ENCODE data around the gene PRSS12. TPM values are rescaled to one million over a fixed set of nuclear protein-coding genes. Genes with fewer than 3 reads are reported as not detected.

Gene PRSS12
- total RNA-seq, 1 experiment from 2014 or later, result 5.4 TPM

- H3T11ph ChIP-seq (ENCODE audit: low read length), result no peak overlapping the region
Measured at GRCh38 chr4:118369231-118369630, 16.4 kb upstream of the PRSS12 start.

More at GRCh38 chr4:118369231-118369630, 16.4 kb upstream of the PRSS12 start:
- TF ChIP-seq CTCF (conservative IDR thresholded peaks at IDR 0.05), result no peak
- Histone ChIP-seq H2BK12ac (ENCODE audit: insufficient read length, low read depth, low read length) (no peak overlapping the region), H3K9me3 (ENCODE audit: control insufficient read depth, low read depth, low read length) (no peaks in the 10 kb centered on the region), H3K79me1 (ENCODE audit: insufficient read depth, low read depth, low read length, poor library complexity, severe bottlenecking) (no peaks in the 10 kb centered on the region), H3K79me2 (ENCODE audit: insufficient read depth, low read length) (no peaks in the 10 kb centered on the region), H4K8ac (replicated peaks; ENCODE audit: insufficient read length, low read depth, low read length) (no peak overlapping the region), H2BK20ac (ENCODE audit: low read depth, low read length, poor library complexity, severe bottlenecking) (no peak overlapping the region), H2BK120ac (ENCODE audit: low read depth, low read length, poor library complexity, severe bottlenecking) (no peak overlapping the region), H2AK5ac (ENCODE audit: insufficient read length, low read length) (no peak overlapping the region), H3K4me1 (ENCODE audit: insufficient read depth, low read length) (no peaks in the 10 kb centered on the region), H3K56ac (ENCODE audit: insufficient read length, low read depth, low read length) (no peak overlapping the region), H3K9ac (ENCODE audit: extremely low read depth, insufficient read length, low read length) (no peak overlapping the region), H3K23me2 (ENCODE audit: insufficient read length, low read depth, low read length, poor library complexity, severe bottlenecking) (no peaks in the 10 kb centered on the region), H3K14ac (ENCODE audit: insufficient read depth, low read length) (no peak overlapping the region), H2AFZ (ENCODE audit: low read length) (no peak overlapping the region), H3K27me3 (ENCODE audit: insufficient read depth, low read length) (no peaks in the 10 kb centered on the region), H4K91ac (ENCODE audit: insufficient read length, low read depth, low read length) (no peak overlapping the region), H3K18ac (ENCODE audit: insufficient read length, low read depth, low read length) (no peak overlapping the region), H3K4me2 (ENCODE audit: insufficient read depth, insufficient read length, low read length) (no peak overlapping the region), H2BK15ac (ENCODE audit: low read depth, low read length) (no peak overlapping the region), H3K4ac (ENCODE audit: low read depth, low read length) (no peak overlapping the region), H2BK5ac (ENCODE audit: insufficient read length, low read length) (no peak overlapping the region), H4K5ac (ENCODE audit: insufficient read length, low read depth, low read length) (no peak overlapping the region), H4K20me1 (ENCODE audit: control insufficient read depth, insufficient read depth, insufficient read length) (no peaks in the 10 kb centered on the region), H3K23ac (ENCODE audit: insufficient read length, low read depth, low read length) (no peak overlapping the region), H3K27ac (ENCODE audit: insufficient read length, low read depth, low read length) (no peak overlapping the region)
- no peaks in the 10 kb centered on the region; the same call in 1 of the 2 replicates for H3K27me3 Mint-ChIP-seq (ENCODE audit: low read depth)
- H3K36me3 Mint-ChIP-seq (ENCODE audit: insufficient read depth in 1 of 3, low read depth in 3 of 3), result no peaks in the 10 kb centered on the region
- WGBS (ENCODE audit: extremely low coverage, insufficient read length, low lambda C conversion rate), result no CpG with 5 or more reads among the region's 6 CpGs
- H3K4me3 Mint-ChIP-seq, result no peak overlapping the region
- no peak for DNase-seq
- H3K9me3 Mint-ChIP-seq, result no peaks in the 10 kb centered on the region
- peaks cover 3 to 4% of the 10 kb centered on the region in 2 experiments; a peak in 3 of 4 replicates for H3K4me1 Mint-ChIP-seq
- no peak overlapping the region for H3K27ac Mint-ChIP-seq
